Measurements from ENCODE around the gene PIPOX. TPM values are rescaled to one million over a fixed set of nuclear protein-coding genes. Genes with fewer than 3 reads are reported as not detected.

The PIPOX gene
- total and polyA plus RNA-seq, 2 of the 13 experiments (the other 11 are each of a cell fraction or from before 2014, with no cell fraction given), result 87.3 to 154 TPM

DNA sequence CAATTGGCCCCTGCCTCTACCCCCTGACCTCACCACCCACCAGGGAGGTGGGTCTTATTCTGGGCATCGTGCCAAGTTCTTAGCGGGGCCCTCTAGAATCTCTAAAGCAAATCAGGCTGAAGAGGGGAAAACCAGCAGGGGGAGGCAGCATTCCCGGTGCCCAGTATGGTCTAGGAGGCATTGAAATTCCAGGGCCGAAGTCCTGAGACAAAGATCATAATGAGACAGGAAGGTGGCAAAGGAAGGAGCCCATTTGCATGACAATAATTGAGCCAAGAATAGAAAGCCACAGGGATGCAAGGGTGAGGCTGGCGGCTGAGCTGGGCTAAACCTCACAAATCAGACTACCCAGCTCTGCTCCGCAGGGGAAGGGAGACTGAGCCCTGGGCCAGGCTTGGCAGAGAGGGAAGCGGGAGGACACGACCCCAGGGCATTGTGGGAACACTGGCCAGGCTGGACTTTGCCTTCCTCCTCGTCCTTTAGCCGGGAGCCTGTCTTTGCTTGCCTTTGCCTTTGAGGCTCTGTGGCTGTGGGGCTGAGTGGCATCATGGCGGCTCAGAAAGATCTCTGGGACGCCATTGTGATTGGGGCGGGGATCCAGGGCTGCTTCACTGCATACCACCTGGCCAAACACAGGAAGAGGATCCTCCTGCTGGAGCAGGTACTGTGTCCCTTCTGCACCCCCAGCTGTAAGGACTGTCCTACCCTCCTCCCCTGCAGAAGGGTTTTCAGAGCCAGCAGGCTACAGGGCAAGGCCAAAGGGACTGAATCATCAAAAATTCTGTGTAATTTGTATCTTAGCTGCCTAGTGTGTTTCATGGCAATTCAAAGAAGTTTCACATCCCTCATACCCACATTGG lies at the start of gene PIPOX (continued):
- TF ChIP-seq, protein P1, sequence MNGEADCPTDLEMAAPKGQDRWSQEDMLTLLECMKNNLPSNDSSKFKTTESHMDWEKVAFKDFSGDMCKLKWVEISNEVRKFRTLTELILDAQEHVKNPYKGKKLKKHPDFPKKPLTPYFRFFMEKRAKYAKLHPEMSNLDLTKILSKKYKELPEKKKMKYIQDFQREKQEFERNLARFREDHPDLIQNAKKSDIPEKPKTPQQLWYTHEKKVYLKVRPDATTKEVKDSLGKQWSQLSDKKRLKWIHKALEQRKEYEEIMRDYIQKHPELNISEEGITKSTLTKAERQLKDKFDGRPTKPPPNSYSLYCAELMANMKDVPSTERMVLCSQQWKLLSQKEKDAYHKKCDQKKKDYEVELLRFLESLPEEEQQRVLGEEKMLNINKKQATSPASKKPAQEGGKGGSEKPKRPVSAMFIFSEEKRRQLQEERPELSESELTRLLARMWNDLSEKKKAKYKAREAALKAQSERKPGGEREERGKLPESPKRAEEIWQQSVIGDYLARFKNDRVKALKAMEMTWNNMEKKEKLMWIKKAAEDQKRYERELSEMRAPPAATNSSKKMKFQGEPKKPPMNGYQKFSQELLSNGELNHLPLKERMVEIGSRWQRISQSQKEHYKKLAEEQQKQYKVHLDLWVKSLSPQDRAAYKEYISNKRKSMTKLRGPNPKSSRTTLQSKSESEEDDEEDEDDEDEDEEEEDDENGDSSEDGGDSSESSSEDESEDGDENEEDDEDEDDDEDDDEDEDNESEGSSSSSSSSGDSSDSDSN (CRISPR knock-in tag; IDR thresholded peaks at IDR 0.05), result peak; percentile 70
- TF ChIP-seq, protein P2, sequence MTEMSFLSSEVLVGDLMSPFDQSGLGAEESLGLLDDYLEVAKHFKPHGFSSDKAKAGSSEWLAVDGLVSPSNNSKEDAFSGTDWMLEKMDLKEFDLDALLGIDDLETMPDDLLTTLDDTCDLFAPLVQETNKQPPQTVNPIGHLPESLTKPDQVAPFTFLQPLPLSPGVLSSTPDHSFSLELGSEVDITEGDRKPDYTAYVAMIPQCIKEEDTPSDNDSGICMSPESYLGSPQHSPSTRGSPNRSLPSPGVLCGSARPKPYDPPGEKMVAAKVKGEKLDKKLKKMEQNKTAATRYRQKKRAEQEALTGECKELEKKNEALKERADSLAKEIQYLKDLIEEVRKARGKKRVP (CRISPR knock-in tag; IDR thresholded peaks at IDR 0.05), result no peak
- no peak for TF ChIP-seq ZNF235 (CRISPR knock-in tag; IDR thresholded peaks at IDR 0.05; ENCODE audit: borderline replicate concordance)
- no peak for TF ChIP-seq AKAP8 (CRISPR knock-in tag; IDR thresholded peaks at IDR 0.05)
- no peak for TF ChIP-seq ZNF75D (CRISPR knock-in tag; IDR thresholded peaks at IDR 0.05; ENCODE audit: borderline replicate concordance)
- TF ChIP-seq SALL1 (CRISPR knock-in tag; IDR thresholded peaks at IDR 0.05), result peak; percentile 75
- TF ChIP-seq MYNN (CRISPR knock-in tag; IDR thresholded peaks at IDR 0.05; ENCODE audit: low read depth), result no peak
- TF ChIP-seq KLF9 (CRISPR knock-in tag; IDR thresholded peaks at IDR 0.05; ENCODE audit: low read depth), result no peak
- TF ChIP-seq ZNF430 (CRISPR knock-in tag; IDR thresholded peaks at IDR 0.05), result peak; percentile 94
- TF ChIP-seq, protein P3, sequence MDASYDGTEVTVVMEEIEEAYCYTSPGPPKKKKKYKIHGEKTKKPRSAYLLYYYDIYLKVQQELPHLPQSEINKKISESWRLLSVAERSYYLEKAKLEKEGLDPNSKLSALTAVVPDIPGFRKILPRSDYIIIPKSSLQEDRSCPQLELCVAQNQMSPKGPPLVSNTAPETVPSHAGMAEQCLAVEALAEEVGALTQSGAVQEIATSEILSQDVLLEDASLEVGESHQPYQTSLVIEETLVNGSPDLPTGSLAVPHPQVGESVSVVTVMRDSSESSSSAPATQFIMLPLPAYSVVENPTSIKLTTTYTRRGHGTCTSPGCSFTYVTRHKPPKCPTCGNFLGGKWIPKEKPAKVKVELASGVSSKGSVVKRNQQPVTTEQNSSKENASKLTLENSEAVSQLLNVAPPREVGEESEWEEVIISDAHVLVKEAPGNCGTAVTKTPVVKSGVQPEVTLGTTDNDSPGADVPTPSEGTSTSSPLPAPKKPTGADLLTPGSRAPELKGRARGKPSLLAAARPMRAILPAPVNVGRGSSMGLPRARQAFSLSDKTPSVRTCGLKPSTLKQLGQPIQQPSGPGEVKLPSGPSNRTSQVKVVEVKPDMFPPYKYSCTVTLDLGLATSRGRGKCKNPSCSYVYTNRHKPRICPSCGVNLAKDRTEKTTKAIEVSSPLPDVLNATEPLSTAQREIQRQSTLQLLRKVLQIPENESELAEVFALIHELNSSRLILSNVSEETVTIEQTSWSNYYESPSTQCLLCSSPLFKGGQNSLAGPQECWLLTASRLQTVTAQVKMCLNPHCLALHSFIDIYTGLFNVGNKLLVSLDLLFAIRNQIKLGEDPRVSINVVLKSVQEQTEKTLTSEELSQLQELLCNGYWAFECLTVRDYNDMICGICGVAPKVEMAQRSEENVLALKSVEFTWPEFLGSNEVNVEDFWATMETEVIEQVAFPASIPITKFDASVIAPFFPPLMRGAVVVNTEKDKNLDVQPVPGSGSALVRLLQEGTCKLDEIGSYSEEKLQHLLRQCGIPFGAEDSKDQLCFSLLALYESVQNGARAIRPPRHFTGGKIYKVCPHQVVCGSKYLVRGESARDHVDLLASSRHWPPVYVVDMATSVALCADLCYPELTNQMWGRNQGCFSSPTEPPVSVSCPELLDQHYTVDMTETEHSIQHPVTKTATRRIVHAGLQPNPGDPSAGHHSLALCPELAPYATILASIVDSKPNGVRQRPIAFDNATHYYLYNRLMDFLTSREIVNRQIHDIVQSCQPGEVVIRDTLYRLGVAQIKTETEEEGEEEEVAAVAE (CRISPR knock-in tag; IDR thresholded peaks at IDR 0.05; ENCODE audit: borderline replicate concordance), result 0 out of 2 replicates have a peak, but pooled peaks have one; percentile 48
- TF ChIP-seq NCOA2 (CRISPR knock-in tag; IDR thresholded peaks at IDR 0.05), result peak; percentile 23; the same call in 1 of the 2 replicates
- no peak for TF ChIP-seq CENPX (CRISPR knock-in tag; IDR thresholded peaks at IDR 0.05)
- peak; percentile 57 for TF ChIP-seq MED1 (CRISPR knock-in tag; IDR thresholded peaks at IDR 0.05)
- peak; percentile 56 for TF ChIP-seq POGZ (CRISPR knock-in tag; IDR thresholded peaks at IDR 0.05)
- 0 out of 2 replicates have a peak, but pooled peaks have one; percentile 31 for TF ChIP-seq ZNF451 (CRISPR knock-in tag; IDR thresholded peaks at IDR 0.05)
- TF ChIP-seq, protein P4, sequence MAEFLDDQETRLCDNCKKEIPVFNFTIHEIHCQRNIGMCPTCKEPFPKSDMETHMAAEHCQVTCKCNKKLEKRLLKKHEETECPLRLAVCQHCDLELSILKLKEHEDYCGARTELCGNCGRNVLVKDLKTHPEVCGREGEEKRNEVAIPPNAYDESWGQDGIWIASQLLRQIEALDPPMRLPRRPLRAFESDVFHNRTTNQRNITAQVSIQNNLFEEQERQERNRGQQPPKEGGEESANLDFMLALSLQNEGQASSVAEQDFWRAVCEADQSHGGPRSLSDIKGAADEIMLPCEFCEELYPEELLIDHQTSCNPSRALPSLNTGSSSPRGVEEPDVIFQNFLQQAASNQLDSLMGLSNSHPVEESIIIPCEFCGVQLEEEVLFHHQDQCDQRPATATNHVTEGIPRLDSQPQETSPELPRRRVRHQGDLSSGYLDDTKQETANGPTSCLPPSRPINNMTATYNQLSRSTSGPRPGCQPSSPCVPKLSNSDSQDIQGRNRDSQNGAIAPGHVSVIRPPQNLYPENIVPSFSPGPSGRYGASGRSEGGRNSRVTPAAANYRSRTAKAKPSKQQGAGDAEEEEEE (CRISPR knock-in tag; IDR thresholded peaks at IDR 0.05; ENCODE audit: borderline replicate concordance), result no peak
- peak; percentile 41; the same call in 1 of the 2 replicates for TF ChIP-seq ZBTB38 (CRISPR knock-in tag; IDR thresholded peaks at IDR 0.05)
- TF ChIP-seq ZNF460 (CRISPR knock-in tag; IDR thresholded peaks at IDR 0.05; ENCODE audit: borderline replicate concordance), result no peak; the same call in 1 of the 2 replicates
- no peak for TF ChIP-seq SMARCE1 (IDR thresholded peaks at IDR 0.05; ENCODE audit: borderline replicate concordance)
